Fibroblast of mammary gland (primary cell): ENCODE measurements around the gene ZFP36L2.

Experiments
- DNase-seq: peaks from one replicate; pipeline ENCODE4 v3.0.0-alpha.2; 2010; ENCODE audit warnings: low read depth
- H3K4me3 ChIP-seq: 2 replicates; pipeline ENCODE4 v1.5.1; 2011; ENCODE audit warnings: low read depth, mild to moderate bottlenecking, low read length, moderate library complexity; ENCODE audit not compliant: control insufficient read depth
- TF ChIP-seq, protein P1 (sequence below): conservative IDR thresholded peaks from 2 replicates; pipeline ENCODE4 v1.5.1; 2011; ENCODE audit warnings: low read depth, low read length, inconsistent platforms; ENCODE audit not compliant: control insufficient read depth, insufficient read depth

The ZFP36L2 gene

DNA sequence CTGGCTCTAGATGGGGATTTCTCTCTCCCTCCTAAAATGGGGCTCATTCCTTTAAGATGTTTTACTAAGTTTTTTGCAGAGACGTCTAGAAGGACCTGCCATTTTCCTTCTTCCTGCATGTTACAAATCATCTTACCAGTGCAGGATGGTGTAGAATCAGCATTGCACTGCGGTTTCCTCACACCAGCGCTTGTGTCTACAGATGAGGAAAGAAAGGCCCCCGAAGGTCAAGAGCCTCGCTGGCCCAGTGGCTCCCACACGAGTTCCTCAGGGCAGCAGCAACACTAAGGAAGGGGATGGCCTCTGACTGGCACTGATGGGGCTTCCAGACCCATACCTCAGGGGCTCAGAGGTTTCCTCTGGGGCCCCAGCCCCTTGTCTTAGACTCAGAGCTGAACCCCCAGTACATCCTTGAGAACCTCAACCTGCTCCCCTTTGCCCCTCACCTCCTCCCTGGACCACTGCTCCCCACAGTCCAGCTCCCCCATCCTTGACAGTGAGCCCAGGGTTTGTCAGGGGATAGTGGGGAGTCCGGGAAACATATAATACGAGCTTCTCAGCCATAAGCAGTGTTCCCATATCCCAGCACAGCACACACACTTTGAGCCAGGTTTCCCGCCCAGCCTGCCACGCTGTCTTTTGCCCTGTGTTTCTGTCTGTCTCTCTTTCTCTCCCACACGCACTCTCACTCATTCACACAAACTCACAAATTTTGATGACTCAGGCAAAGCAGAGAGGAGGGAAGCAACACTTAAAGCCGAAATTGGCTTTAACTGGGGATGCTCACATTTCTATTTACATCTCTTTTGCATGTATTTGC, 29.4 kb downstream of the ZFP36L2 start:
- H3K4me3 ChIP-seq, result no peak overlapping the region
- TF ChIP-seq, protein P1, sequence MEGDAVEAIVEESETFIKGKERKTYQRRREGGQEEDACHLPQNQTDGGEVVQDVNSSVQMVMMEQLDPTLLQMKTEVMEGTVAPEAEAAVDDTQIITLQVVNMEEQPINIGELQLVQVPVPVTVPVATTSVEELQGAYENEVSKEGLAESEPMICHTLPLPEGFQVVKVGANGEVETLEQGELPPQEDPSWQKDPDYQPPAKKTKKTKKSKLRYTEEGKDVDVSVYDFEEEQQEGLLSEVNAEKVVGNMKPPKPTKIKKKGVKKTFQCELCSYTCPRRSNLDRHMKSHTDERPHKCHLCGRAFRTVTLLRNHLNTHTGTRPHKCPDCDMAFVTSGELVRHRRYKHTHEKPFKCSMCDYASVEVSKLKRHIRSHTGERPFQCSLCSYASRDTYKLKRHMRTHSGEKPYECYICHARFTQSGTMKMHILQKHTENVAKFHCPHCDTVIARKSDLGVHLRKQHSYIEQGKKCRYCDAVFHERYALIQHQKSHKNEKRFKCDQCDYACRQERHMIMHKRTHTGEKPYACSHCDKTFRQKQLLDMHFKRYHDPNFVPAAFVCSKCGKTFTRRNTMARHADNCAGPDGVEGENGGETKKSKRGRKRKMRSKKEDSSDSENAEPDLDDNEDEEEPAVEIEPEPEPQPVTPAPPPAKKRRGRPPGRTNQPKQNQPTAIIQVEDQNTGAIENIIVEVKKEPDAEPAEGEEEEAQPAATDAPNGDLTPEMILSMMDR, result no peak
- DNase-seq, result no peak

DNA sequence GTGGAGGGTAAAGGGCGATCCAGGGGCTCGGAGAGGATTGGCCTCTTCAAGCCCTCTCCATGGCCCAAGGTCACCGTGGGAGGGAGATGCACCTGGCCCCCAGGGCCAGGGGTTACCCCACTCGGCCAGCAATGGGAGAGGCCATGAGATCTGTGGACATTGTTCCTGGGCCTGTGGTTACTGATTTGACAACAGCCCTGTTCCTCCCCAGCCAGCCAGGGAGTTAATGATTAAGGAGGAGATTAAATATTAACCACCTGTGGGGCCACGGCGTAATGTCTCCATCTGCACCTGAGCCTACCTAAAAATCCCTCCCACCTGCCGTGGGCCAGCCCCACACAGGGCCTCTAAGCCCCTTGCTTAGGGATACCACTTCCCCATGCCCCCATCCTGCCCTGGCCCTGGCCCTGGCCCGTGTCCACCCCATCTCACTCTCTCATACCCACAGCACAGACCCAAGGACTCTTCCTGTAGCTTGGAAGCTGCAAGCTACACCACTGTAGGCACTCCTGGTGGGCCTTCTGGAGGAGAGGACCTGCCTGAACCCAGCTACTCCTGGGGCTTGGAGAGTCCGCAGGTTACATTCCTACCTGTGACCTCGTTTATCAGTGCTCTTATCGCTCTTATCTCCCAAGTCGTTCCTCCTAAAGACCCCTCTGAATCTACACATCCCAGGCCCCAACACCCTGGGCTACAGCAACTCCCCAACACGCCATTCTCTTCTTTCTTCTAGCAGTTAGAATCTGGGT, 32.1 kb downstream of the ZFP36L2 start:
- no peak overlapping the region for H3K4me3 ChIP-seq
- TF ChIP-seq, protein P1, result no peak
- DNase-seq, result no peak

DNA sequence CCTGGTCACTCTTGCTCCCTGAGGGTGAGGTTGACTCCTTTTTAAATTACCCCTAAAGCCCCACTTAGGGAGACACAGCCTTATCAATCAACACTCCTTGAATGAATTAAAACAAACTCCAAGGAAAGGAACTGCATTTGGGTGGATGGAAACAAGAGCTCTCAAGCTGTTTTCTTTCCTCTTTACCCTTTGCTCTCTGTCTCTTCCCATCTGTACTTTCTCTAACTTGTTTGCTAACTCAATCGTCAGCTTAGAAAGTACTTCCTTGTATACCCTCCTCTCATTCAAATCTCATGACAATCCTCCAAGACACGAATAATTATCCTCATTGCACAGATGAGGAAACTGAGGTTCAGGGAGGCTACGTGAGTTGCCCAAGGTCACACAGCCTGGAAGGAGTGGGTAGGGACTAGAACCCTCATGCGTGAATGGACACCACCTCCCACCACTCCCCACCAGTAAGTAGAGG, 32.7 kb downstream of the ZFP36L2 start:
- TF ChIP-seq, protein P1, result no peak
- DNase-seq, result no peak
- no peak overlapping the region for H3K4me3 ChIP-seq

DNA sequence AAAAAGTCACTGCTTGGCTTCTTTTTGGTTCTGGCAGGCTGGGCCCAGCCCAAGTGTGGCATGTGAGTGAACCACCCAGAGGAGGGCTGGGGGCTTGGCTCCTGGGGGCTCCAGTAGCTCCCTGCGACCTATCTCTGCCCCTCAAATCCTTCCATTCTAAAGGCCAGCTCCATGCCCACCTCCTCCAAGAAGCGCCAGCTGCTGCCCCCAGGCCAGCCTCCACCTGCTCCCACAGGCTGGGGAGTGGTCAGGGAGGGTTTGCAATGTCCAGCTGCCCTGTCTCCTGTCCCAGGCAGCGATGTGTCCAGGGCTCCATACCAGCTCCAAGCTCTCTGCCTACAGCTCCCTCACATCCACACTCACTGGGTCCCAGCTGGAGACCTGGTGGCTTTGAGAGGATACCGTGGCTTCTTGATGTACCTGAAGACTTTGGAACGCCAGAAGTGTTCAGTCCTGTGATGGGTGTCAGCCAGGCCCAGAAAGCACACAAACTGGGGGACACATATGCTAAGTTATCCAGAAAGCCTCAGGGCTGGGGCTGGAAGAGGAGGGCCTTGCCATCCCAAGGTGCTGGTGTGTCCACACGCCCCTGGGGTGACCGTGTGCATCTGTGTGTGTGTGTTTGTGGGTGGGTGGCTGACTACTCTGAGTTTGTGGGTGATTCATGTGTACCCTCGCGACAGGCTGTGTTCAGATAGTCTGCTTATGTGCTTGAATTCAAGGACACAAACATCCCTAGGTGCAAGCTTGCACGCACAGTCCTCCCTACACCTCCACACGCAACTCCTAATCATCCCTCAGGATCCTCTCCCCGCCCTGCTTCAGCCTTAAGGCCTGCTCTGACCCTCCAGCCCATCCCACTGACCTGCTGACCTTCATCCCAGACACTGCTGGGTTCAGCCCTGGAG, 33.4 kb downstream of the ZFP36L2 start:
- no peak overlapping the region for H3K4me3 ChIP-seq
- TF ChIP-seq, protein P1, result no peak
- DNase-seq, result no peak

DNA sequence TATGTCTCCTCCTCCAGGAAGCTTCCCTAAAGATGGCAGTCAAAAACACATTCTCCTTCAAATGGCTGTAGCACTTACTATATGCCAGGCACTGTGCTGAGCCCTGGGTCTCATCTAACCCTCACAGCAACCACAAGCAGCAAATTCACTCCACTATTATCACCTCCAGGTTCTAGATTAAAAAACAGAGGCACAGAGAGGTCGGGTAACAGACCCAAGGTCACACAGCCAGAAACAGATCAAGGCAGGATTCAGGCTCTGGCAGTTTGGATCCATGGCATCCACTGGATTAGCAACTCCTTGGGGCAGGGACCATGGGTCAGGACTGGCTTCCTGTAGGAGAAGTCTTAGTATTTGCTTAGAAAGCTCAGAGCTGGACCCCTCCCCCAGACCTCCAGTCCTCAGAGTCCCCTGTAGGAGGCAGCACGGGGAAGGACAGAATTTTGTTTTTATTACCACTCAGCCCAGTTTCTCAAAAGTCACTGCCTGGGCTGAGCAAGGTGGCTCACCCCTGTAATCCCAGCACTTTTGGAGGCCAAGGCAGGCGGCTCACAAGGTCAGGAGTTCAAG, 34.4 kb downstream of the ZFP36L2 start:
- TF ChIP-seq, protein P1, result peak; percentile 43
- H3K4me3 ChIP-seq, result no peak overlapping the region
- no peak for DNase-seq
